Hematopoietic multipotent progenitor cell (in vitro differentiated cells): ENCODE data around the gene KLF14. TPM values are rescaled to one million over a fixed set of nuclear protein-coding genes. Genes with fewer than 3 reads are reported as not detected.
"Not testable (repeated sequence)": the region's sequence is repeated elsewhere in the genome, so short reads cannot be mapped to it uniquely, and the experiment has no call there.

Experiments used
- DNase-seq, 3 donors: peaks; one replicate each; pipeline ENCODE4 v3.0.0-alpha.2; 2011 to 2015; ENCODE audit warnings: low read depth in 2 of 3, low spot score in 2 of 3
- total RNA-seq: library from RNA; depleted of rRNA; stranded (reverse); fragments of >200 nt; gene quantifications from one replicate; pipeline ENCODE4 v1.2.3, GENCODE V29; 2012

KLF14 gene
- not detected for total RNA-seq

- DNase-seq: peak in 1 of 3 donors; percentile 37
Measured at GRCh38 chr7:130733931-130734814, at the start of gene KLF14. Gene KLF14 (minus strand): TSS chr7:130734207. CDS start chr7:130734033, 174 bp downstream.

GRCh38 chr7:130781346-130781745, 47.3 kb upstream of the KLF14 start:
- DNase-seq: no peak

GRCh38 chr7:130777426-130777825, 43.4 kb upstream of the KLF14 start:
- no peak for DNase-seq

GRCh38 chr7:130772456-130772855, 38.4 kb upstream of the KLF14 start:
- not testable (repeated sequence) for DNase-seq

GRCh38 chr7:130768854-130769253, 34.8 kb upstream of the KLF14 start:
- no peak for DNase-seq

- DNase-seq: not testable (repeated sequence)
Measured at GRCh38 chr7:130764569-130764968, 30.6 kb upstream of the KLF14 start.

GRCh38 chr7:130758429-130759056, 24.5 kb upstream of the KLF14 start:
- DNase-seq: peak in 2 of 3 donors; percentile 56 to 82

GRCh38 chr7:130756316-130756715, 22.3 kb upstream of the KLF14 start:
- DNase-seq: no peak

GRCh38 chr7:130752424-130752823, 18.4 kb upstream of the KLF14 start:
- DNase-seq: no peak

- no peak for DNase-seq
Measured at GRCh38 chr7:130750755-130751154, 16.7 kb upstream of the KLF14 start.

GRCh38 chr7:130748531-130749389, 14.8 kb upstream of the KLF14 start:
- DNase-seq: no peak

- DNase-seq: no peak
Measured at GRCh38 chr7:130741331-130741995, 7.5 kb upstream of the KLF14 start.

- DNase-seq: no peak
Measured at GRCh38 chr7:130740606-130741005, 6.6 kb upstream of the KLF14 start.

GRCh38 chr7:130736298-130736900, 2.4 kb upstream of the KLF14 start:
- no peak for DNase-seq

GRCh38 chr7:130734815-130735716, 1.1 kb upstream of the KLF14 start:
- DNase-seq: peak in 2 of 3 donors; percentile 40 to 50

- peak in 2 of 3 donors; percentile 37 to 48 for DNase-seq
Measured at GRCh38 chr7:130732980-130733930, 752 bp downstream of the KLF14 start.

GRCh38 chr7:130723784-130724183, 10.2 kb downstream of the KLF14 start:
- DNase-seq: no peak
